Vagina (tissue), 2 donors: Measurements from ENCODE around the gene ZNF726. TPM values are rescaled to one million over a fixed set of nuclear protein-coding genes. Genes with fewer than 3 reads are reported as not detected.
"Not testable (repeated sequence)": the region's sequence is repeated elsewhere in the genome, so short reads cannot be mapped to it uniquely, and the experiment has no call there.

Source experiments
- DNase-seq, 2 donors: peaks; one replicate each; pipeline ENCODE4 v3.0.0-alpha.2; 2017; ENCODE audit errors: extremely low spot score in 2 of 2
- H3K27ac ChIP-seq: fragments of 200-600 bp; sonication (generic); one replicate; pipeline ENCODE4 v1.5.1; 2019
- H3K27me3 ChIP-seq: fragments of 200-600 bp; sonication (generic); one replicate; pipeline ENCODE4 v1.5.1; 2019
- H3K36me3 ChIP-seq, 2 donors: fragments of 200-600 bp; sonication (generic); one replicate each; pipeline ENCODE4 v1.5.1; 2017 to 2019
- H3K4me1 ChIP-seq: fragments of 200-600 bp; sonication (generic); one replicate; pipeline ENCODE4 v1.5.1; 2019
- H3K4me3 ChIP-seq, 2 donors: fragments of 200-600 bp; sonication (generic); 1 replicate in 1 of 2; 2 replicates in 1 of 2; pipeline ENCODE4 v1.5.1; 2016 to 2019
- H3K9me3 ChIP-seq: fragments of 200-600 bp; sonication (generic); one replicate; pipeline ENCODE4 v1.5.1; 2019
- POLR2A ChIP-seq, 2 donors: fragments of 450-650 bp; IDR thresholded peaks; one replicate each; pipeline ENCODE4 v1.6.1; 2017; ENCODE audit warnings: antibody characterized with exemption in 2 of 2, mild to moderate bottlenecking in 2 of 2, moderate library complexity in 2 of 2
- POLR2AphosphoS5 ChIP-seq, 2 donors: sonication (generic); formaldehyde crosslinking; IDR thresholded peaks; one replicate each; pipeline ENCODE4 v1.9.0; 2017; ENCODE audit warnings: antibody characterized with exemption in 2 of 2, mild to moderate bottlenecking in 2 of 2, low read depth in 1 of 2; ENCODE audit not compliant: insufficient read depth in 1 of 2
- intact Hi-C: fragments of 100-400 bp; cut with DNase I; formaldehyde crosslinking; loops from one replicate; pipeline ENCODE4 v1.15.1; 2023
- total RNA-seq: library from RNA; depleted of rRNA; stranded (reverse); fragments of >200 nt; gene quantifications from one replicate; pipeline ENCODE4 v1.2.3, GENCODE V29; 2016
- TF ChIP-seq, protein P1 (sequence below), 3 experiments: fragments of 450-650 bp in 2 of 3; fragments of 200-600 bp in 1 of 3; sonication (generic) in 1 of 3; IDR thresholded peaks; one replicate each; pipeline ENCODE4 v1.5.1; 2017 to 2019; ENCODE audit warnings: antibody characterized with exemption in 3 of 3, mild to moderate bottlenecking in 2 of 3, moderate library complexity in 2 of 3

The ZNF726 gene
- total RNA-seq = 2.5 TPM

DNA sequence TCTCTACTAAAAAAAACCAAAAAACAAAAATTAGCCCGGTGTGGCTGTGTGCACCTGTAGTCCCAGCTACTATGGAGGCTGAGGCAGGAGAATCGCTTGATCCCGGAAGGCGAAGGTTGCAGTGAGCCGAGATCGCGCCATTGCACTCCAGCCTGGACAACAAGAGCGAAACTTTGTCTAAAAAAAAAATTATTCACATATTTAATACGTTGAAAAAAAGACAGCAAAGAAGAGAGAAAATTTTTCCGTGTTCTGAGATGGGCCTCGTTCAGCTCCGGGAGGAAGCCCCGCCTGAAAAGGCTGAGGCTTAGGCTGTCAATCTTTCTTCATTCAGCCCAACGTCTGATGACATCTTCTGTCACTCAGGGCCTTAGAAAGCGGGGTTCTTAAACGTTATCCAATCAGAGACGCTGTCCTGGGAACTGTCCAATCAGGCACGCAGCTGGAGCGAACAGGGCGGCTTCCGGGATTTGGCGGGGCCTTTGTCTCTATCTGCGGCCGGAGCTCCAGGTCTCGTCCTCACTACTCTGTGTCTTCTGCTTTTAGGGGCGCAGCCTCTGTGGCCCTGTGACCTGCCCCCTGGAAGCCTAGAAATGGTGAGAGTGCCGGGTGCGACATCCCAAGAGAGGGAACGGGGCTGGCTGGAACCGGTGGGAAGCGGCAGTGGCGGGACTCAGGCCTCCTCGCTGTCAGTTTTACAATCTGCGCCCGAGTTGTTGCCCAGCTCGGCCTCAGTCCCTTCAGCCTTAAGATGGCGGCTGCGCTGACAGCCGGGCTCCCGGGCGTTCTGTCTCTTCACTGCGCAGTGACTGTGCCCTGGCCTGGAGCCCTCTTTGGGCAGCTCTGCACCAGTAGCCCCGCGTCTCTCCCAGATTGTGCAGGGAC is at the start of gene ZNF726:
TSS of gene ZNF726 (plus strand) at position 485 of the 885 bp plus-strand sequence. CDS start at position 594, 109 bp downstream.
- no peaks in the 10 kb centered on the region for H3K4me1 ChIP-seq
- peak; percentile 57 to 67 for TF ChIP-seq POLR2AphosphoS5 (IDR thresholded peaks at IDR 0.05; ENCODE audit: insufficient read depth in 1 of 2, low read depth in 1 of 2)
- no peak for TF ChIP-seq POLR2A (IDR thresholded peaks at IDR 0.05)
- H3K27me3 ChIP-seq = no peaks in the 10 kb centered on the region
- H3K9me3 ChIP-seq = no peaks in the 10 kb centered on the region
- H3K36me3 ChIP-seq = no peaks in the 10 kb centered on the region
- DNase-seq = peak in 1 of 2 donors; percentile 88
- H3K4me3 ChIP-seq = peak within 1 kb of the TSS; percentile 59 to 60
- H3K27ac ChIP-seq = peak within 1 kb of the TSS; percentile 50
- intact Hi-C loops = no loop called here

DNA sequence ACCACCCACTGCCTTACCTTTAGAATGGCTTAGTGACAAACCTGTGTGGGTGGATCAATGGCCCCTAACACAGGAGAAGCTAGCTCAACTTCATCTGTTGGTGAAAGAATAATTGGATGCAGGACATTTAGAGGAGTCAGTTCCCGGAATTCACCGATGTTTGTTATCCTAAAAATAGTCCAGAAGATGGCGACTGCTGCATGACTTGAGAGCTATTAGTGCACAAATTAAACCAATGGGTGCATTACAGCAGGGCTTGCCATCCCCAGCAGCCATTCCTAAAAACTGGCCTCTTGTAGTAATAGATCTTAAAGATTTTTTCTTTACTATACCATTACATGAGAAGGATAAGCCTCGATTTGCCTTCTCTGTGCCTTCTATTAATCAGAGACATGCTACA is 46.8 kb upstream of the ZNF726 start:
- no peaks in the 10 kb centered on the region for H3K4me1 ChIP-seq
- H3K9me3 ChIP-seq = no peaks in the 10 kb centered on the region
- H3K27ac ChIP-seq = no peak overlapping the region
- H3K4me3 ChIP-seq = no peak overlapping the region
- no peak for DNase-seq
- no peaks in the 10 kb centered on the region for H3K36me3 ChIP-seq
- TF ChIP-seq POLR2A (IDR thresholded peaks at IDR 0.05) = no peak
- no peak for TF ChIP-seq POLR2AphosphoS5 (IDR thresholded peaks at IDR 0.05; ENCODE audit: insufficient read depth in 1 of 2, low read depth in 1 of 2)
- TF ChIP-seq, protein P1, sequence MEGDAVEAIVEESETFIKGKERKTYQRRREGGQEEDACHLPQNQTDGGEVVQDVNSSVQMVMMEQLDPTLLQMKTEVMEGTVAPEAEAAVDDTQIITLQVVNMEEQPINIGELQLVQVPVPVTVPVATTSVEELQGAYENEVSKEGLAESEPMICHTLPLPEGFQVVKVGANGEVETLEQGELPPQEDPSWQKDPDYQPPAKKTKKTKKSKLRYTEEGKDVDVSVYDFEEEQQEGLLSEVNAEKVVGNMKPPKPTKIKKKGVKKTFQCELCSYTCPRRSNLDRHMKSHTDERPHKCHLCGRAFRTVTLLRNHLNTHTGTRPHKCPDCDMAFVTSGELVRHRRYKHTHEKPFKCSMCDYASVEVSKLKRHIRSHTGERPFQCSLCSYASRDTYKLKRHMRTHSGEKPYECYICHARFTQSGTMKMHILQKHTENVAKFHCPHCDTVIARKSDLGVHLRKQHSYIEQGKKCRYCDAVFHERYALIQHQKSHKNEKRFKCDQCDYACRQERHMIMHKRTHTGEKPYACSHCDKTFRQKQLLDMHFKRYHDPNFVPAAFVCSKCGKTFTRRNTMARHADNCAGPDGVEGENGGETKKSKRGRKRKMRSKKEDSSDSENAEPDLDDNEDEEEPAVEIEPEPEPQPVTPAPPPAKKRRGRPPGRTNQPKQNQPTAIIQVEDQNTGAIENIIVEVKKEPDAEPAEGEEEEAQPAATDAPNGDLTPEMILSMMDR (IDR thresholded peaks at IDR 0.05) = no peak
- intact Hi-C loops = no loop called here
- H3K27me3 ChIP-seq = no peaks in the 10 kb centered on the region

DNA sequence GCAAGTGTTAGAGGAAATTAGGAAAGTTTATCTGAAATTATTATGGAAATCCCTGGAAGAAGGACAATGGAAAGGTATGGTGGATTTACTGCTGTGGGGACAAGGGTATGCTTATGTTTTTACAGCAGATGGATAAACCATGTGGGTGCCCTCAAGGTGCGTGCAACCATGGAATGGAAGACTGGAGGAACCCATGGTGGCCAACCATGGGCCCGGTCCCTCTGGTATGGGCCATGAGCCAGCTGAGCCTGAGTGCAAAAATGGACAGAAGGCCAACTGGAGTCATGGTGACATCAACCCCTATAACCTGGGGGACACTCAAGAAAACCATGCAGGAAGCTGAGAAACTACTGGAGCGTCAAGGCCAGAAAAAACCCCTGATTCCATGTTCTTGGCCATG is 46.1 kb upstream of the ZNF726 start:
- H3K27ac ChIP-seq = no peak overlapping the region
- no peaks in the 10 kb centered on the region for H3K36me3 ChIP-seq
- no peaks in the 10 kb centered on the region for H3K4me1 ChIP-seq
- intact Hi-C loops = no loop called here
- no peaks in the 10 kb centered on the region for H3K27me3 ChIP-seq
- H3K9me3 ChIP-seq = no peaks in the 10 kb centered on the region
- no peak for TF ChIP-seq POLR2A (IDR thresholded peaks at IDR 0.05)
- TF ChIP-seq, protein P1 (IDR thresholded peaks at IDR 0.05) = no peak
- no peak for TF ChIP-seq POLR2AphosphoS5 (IDR thresholded peaks at IDR 0.05; ENCODE audit: insufficient read depth in 1 of 2, low read depth in 1 of 2)
- H3K4me3 ChIP-seq = no peak overlapping the region
- DNase-seq = no peak

DNA sequence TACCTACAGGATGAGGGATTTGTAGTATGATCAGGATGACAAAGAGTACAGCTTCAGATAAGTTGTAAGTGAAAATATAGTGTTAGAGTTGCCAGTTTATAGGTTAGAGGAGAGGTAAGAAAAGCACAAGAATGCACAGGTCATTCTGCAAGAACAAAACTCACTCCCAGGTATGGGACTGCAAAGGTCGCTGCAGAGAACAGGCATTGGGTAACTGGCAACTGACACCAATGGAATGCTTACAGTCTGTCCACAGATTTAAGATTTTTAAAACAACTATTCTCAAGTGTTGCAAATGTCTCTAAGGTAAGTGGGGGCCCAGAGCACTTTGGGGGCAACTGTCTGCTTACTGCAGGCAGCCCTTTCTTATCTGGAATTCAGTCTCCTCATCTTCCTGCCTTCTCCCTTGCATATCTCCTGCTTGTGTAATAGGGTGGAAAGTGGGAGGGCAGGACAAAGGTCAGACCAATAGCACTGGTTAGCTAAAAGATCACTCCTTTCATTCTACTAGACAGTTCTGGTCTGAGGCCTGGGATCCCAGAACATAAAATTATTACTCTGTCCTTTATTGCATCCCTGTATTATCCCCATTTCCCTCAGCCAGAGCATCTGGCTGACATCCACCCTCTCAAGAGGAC is 42.3 kb upstream of the ZNF726 start:
- H3K27ac ChIP-seq = no peak overlapping the region
- no peak for DNase-seq
- intact Hi-C loops = no loop called here
- H3K9me3 ChIP-seq = no peaks in the 10 kb centered on the region
- H3K4me3 ChIP-seq = no peak overlapping the region
- TF ChIP-seq, protein P1 (IDR thresholded peaks at IDR 0.05) = no peak
- TF ChIP-seq POLR2A (IDR thresholded peaks at IDR 0.05) = no peak
- TF ChIP-seq POLR2AphosphoS5 (IDR thresholded peaks at IDR 0.05; ENCODE audit: insufficient read depth in 1 of 2, low read depth in 1 of 2) = no peak
- no peaks in the 10 kb centered on the region for H3K36me3 ChIP-seq
- H3K27me3 ChIP-seq = no peaks in the 10 kb centered on the region
- H3K4me1 ChIP-seq = no peaks in the 10 kb centered on the region

DNA sequence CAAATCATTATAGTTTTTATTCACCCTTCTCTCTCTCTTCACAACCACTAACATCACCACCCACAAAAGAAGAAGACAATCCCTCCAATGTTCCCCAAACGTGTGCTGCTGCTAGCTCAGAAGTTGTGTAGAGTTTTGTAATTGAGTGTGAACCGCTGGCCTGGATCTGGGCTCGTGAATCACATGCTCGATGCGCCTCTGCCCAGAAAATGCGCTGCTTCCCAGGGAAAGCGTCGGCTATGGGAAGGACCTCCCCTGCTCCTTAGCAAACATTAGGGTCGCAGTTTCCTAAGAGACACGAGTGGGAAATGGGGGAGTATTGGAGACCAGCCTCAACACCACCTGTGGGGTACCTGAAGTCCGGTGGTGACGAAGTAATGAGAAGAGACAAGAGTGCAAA is 38.4 kb upstream of the ZNF726 start:
- Histone ChIP-seq H3K36me3 (no peaks in the 10 kb centered on the region), H3K27ac (no peak overlapping the region), H3K4me3 (no peak overlapping the region), H3K4me1 (no peaks in the 10 kb centered on the region), H3K27me3 (no peaks in the 10 kb centered on the region), H3K9me3 (no peaks in the 10 kb centered on the region)
- no peak for DNase-seq
- TF ChIP-seq POLR2A (IDR thresholded peaks at IDR 0.05) (no peak), POLR2AphosphoS5 (IDR thresholded peaks at IDR 0.05; ENCODE audit: insufficient read depth in 1 of 2, low read depth in 1 of 2) (no peak)
- TF ChIP-seq, protein P1 (IDR thresholded peaks at IDR 0.05) = no peak
- intact Hi-C loops = no loop called here

DNA sequence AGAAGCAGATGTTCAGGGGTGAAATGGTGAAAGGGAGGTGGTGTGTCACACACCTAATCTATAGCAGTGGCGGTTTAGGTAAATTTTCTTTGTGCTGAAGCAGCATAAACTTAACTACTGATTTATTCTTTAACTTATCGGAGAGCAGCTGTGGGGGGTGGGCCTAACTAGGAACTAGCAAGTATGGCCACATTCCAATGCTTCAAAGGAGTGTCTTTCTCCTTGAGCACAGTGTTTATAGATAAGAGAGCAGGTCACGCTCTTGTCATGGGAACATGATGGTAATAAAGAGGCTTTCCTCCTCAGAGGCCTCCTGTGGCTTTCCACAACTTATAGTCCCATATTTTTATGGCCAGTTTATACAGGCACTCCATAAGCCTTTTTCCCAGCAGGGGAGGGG is 37.9 kb upstream of the ZNF726 start:
- H3K9me3 ChIP-seq, H3K4me3 ChIP-seq, H3K27ac ChIP-seq, H3K27me3 ChIP-seq, H3K4me1 ChIP-seq, H3K36me3 ChIP-seq, DNase-seq, intact Hi-C loops: not testable (repeated sequence)
